Measurements from ENCODE around the gene USP9X. TPM values are rescaled to one million over a fixed set of nuclear protein-coding genes. Genes with fewer than 3 reads are reported as not detected.
"Not testable (repeated sequence)": the region's sequence is repeated elsewhere in the genome, so short reads cannot be mapped to it uniquely, and the experiment has no call there.

USP9X gene
- polyA plus RNA-seq, 3 donors, result 8.9 to 23.7 (median 11.4) TPM

DNA sequence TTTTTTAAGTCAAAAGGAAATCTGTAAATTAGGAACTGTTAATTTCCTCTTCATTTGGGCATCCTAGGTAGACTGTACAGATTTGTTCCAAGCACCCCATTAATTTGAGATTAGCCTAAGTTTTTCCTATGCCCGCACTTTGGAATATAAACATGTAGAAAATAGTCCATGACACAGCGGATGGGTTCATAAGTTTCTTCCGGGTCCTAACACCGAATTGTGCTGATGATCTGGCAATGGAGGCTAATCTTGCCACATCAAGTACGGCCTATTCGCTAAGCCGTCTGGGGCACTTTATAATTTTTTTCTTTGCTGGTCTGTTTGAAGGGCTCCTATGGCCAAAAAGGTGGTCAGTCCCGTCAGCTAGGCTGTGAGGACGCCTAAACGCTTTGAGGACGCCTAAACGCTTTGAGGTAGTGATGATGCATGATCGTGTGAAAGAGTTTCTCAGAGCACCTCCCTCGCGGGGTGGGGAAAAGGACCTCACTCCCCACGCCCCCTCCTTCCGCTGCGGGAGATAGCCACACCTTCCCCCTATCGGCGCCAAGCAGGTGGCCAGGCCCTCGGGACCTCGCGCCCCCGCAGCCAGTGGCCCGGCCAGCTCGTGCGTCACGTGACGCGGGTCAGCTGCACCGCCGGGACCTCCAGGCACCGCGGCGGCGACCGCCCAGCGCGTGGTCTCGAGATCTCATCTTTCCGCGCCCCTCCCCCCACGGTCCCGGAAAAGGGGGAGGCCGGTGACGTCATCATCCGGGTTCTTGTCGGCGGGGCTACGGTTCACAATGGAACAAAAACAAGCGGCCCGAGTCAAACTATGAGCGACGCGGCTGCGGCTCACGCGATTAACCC is 977 bp upstream of the USP9X start:
- 0 to 1% (median 1%) methylated on average over 46 to 58 of the region's 58 CpGs for WGBS, 3 donors

DNA sequence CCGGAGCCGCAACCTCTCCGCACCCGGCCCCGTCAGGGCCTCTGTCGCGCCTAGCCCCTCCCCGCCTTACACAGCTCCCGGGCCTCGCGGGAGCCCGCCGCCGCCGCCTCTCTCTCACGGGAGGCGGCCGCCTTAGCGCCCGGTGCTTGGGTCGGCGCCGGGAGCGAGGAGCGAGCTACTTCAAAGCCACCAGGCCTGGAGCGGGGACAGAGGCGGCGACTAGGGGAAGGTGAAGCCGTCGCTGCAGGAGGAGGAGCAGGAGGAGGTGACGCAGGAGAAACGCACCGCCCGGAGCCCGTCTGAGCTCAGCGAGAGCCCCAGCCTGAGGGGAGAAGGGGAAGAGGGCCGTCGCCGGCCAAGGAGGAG is 250 bp downstream of the USP9X start:
- WGBS, 3 donors, result 0 to 1% (median 0%) methylated on average over 11 to 36 of the region's 39 CpGs
- H3K27ac ChIP-seq (ENCODE audit: low read depth, low read length), result peak overlapping the region; percentile 95

More for the DNA sequence above, 977 bp upstream of the USP9X start:
- H3K27ac ChIP-seq (ENCODE audit: low read depth, low read length), result peak overlapping the region; percentile 95

GRCh38 chrX:41085878-41086626 is 807 bp downstream of the USP9X start:
- H3K27ac ChIP-seq (ENCODE audit: low read depth, low read length), result peak overlapping the region; percentile 55
- WGBS, 3 donors, result 0 to 1% (median 0%) methylated on average over 14 to 69 of the region's 71 CpGs

GRCh38 chrX:41086627-41086932 is 1.3 kb downstream of the USP9X start:
- 0 to 5% (median 1%) methylated on average over 11 of the region's 11 CpGs for WGBS, 3 donors

DNA sequence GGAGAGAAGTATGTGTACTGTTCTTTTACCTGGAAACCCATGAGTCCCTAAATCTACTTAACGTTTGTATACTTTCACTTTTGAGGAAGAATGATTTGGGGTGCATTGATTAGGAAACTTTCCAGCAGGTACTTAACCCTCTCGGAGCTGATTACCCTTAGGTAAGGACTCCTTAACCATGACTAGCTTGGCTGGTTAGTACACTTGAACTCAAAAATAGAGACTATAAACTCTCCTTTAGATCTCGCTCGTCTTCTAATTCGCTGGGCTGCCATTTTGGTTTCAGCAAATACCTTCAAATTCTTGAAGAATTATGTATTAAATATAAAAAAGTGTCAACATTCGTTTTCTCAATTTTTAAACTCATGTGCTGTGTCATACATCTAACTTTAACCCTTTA is 2.0 kb downstream of the USP9X start:
- H3K27ac ChIP-seq (ENCODE audit: low read depth, low read length), result no peak overlapping the region
- WGBS, 3 donors, result 3 to 45% (median 15%) methylated on average over 6 of the region's 6 CpGs

More at GRCh38 chrX:41086627-41086932, 1.3 kb downstream of the USP9X start:
- H3K27ac ChIP-seq (ENCODE audit: low read depth, low read length), result no peak overlapping the region

DNA sequence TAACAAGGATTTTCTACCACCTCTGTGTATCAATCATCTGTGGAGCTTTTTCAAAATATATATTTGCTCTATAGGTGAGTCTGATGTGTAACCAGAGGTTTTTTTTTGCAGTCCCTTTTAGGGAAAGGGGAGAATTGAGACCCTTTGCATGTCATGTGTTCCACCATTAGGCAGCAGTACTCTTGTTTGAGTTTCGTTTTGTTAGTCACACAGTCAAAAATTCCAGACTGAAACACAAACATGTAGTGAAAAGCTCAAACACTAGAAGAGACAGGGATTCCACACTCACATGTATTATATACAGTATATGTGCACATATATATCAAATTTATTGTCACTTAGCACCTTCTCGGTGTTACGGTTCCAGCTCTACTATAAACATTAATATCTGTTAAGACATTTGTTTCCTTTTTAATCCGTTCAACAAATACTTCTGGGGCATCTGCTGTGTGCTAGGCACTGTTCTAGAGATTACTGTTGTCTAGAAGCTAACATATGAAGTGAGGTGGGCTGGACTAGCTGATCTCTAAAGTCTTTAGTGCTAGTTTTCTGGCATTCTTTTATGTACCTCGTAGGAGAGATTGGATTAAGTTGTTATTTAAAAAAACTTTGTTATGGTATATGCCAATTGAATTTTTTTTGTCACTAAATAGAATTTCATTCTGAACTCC is 5.5 kb downstream of the USP9X start:
- no peak overlapping the region for H3K27ac ChIP-seq (ENCODE audit: low read depth, low read length)
- 9 to 60% (median 28%) methylated on average over 5 of the region's 5 CpGs for WGBS, 3 donors

- no peak overlapping the region for H3K27ac ChIP-seq (ENCODE audit: low read depth, low read length)
- WGBS, 3 donors, result 65 to 90% (median 86%) methylated on average over 5 to 6 of the region's 6 CpGs
These were observed 7.5 kb downstream of the USP9X start for GRCh38 chrX:41092776-41093175.

DNA sequence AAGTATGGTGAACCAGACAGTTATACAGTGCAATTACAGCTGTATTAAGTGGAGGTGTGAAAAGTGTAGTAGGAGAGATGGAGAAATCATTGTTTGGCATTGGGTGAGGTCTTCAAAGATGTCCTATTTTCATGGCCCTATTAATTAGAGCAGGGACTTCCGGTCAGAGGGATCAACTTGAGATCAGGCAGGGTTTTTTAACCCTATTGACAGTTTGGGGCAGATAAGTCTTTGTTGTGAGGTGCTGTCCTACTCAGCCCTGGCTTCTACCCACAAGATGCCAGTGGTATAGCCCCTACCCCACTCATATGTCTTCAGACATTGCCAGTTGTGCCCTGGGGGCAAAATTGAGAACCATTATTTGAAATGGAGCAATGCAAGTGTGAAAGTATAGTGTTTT is 9.9 kb downstream of the USP9X start:
- whole genome bisulfite sequencing, 3 donors, result 46 to 71% (median 70%) methylated on average over 1 of the region's 1 CpG
- H3K27ac ChIP-seq (ENCODE audit: low read depth, low read length), result no peak overlapping the region

DNA sequence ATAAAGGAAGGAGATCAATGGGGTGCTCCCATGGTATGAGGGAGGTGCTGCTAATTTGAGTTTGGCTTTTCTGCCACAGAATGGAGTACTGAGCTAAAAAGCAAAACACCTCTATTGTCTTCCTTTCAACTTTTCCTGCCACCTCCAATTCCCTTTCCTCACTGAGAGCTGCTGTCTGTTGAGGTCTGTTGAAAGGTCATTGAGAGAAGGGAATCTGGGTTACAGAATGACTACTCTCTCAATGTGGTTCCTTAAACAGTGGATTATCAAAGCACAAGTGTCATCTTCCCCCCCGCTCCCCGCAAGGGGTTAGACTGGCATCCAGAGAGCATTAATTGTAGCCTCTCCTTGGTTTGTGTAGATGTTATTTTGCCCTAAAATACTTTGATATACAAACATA is 10.7 kb downstream of the USP9X start:
- WGBS, 3 donors, result 75 to 87% (median 75%) methylated on average over 2 of the region's 2 CpGs
- no peak overlapping the region for H3K27ac ChIP-seq (ENCODE audit: low read depth, low read length)

DNA sequence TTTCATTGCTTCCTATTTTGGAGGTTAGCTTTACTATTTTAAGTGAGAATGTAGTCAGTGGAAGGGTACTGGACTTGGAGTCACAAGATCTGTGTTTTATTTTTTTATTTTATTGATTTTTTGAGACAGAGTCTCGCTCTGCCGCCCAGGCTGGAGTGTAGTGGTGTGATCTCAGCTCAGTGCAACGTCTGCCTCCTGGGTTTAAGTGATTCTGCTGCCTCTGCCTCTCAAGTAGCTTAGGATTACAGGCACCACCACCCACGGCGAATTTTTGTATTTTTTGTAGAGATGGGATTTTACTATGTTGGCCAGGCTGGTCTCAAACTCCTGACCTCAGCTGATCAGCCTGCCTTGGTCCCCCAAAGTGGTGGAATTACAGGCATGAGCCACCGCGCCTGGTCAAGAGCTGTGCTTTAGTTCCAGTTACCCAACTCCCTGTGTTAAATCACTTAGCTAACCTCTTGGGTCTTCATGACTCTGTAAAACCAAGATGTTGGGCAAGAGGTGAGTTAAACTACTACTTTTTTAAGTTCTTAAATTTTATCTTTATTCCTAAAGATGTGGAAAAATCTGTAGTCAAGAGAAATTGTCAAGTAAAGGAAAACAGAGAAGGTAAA is 11.2 kb downstream of the USP9X start:
- H3K27ac ChIP-seq (ENCODE audit: low read depth, low read length), result no peak overlapping the region
- WGBS, 3 donors, result 44 to 69% (median 46%) methylated on average over 6 to 7 of the region's 7 CpGs

DNA sequence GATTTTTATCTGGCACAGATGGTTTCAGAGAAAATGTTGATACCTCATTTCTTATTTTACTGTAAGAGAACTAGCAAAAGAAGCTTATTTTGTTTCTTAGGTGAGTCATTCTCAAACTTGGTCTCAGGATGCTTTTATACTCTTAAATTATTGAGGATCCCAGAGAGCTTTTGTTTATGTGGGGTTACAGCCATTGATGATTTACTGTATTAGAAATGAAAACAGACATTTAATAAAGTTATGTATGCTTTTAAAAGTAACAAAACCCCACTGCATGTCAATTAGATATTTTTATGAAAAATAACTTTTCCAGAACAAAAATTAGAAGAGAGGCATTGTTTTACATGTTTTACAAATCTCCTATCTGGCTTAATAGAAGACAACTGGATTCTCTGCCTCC is 12.1 kb downstream of the USP9X start:
- H3K27ac ChIP-seq (ENCODE audit: low read depth, low read length), result no peak overlapping the region

GRCh38 chrX:41100200-41100599 is 15.0 kb downstream of the USP9X start:
- 37 to 87% (median 85%) methylated on average over 3 of the region's 3 CpGs for WGBS, 3 donors
- H3K27ac ChIP-seq (ENCODE audit: low read depth, low read length), result no peak overlapping the region

- no peak overlapping the region for H3K27ac ChIP-seq (ENCODE audit: low read depth, low read length)
- WGBS, 3 donors, result 93 to 98% (median 95%) methylated on average over 4 of the region's 4 CpGs
These were observed 15.6 kb downstream of the USP9X start for GRCh38 chrX:41100819-41101218.

- H3K27ac ChIP-seq (ENCODE audit: low read depth, low read length), result no peak overlapping the region
These were observed 19.8 kb downstream of the USP9X start for GRCh38 chrX:41105005-41105404.

DNA sequence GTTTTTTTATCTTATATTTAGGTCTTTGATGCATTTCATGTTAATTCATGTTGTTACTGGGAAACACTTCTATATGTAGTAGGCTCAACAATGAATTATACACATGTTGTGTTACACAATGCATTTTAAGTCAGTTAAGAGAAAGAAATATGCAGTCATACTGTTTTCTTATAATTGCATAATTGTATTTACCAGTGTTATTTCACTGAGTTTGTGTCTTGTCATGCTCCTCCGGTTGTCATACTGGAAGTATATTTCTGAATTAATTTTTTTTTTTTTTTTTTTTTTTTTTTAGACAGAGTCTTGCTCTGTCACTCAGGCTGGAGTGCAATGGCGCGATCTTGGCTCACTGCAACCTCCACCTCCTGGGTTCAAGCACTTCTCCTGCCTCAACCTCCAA is 21.0 kb downstream of the USP9X start:
- WGBS, 3 donors, result 79 to 94% (median 85%) methylated on average over 1 to 3 of the region's 3 CpGs

More at GRCh38 chrX:41105005-41105404, 19.8 kb downstream of the USP9X start:
- WGBS, 3 donors, result 79 to 95% (median 87%) methylated on average over 2 of the region's 2 CpGs

GRCh38 chrX:41108007-41108406 is 22.8 kb downstream of the USP9X start:
- H3K27ac ChIP-seq (ENCODE audit: low read depth, low read length), result no peak overlapping the region
- WGBS, 3 donors, result 69 to 82% (median 71%) methylated on average over 1 of the region's 1 CpG

More for the DNA sequence above, 21.0 kb downstream of the USP9X start:
- not testable (repeated sequence) for H3K27ac ChIP-seq (ENCODE audit: low read depth, low read length)

- H3K27ac ChIP-seq (ENCODE audit: low read depth, low read length), result no peak overlapping the region
- WGBS, 3 donors, result 64 to 77% (median 66%) methylated on average over 5 of the region's 5 CpGs
These were observed 23.4 kb downstream of the USP9X start for GRCh38 chrX:41108463-41109205.
